UCSD-AML1 (cell line): Measurements from ENCODE around the gene MTA1.

Experiments used
- DNase-seq: peaks from one replicate; lab custom pipeline; 2025; ENCODE audit not compliant: unreplicated experiment; lab: John Stamatoyannopoulos, UW

MTA1 gene

GRCh38 chr14:105419195-105420091, at the start of gene MTA1:
Gene MTA1, plus strand, starts transcription at chr14:105419827. Its CDS starts 209 bp downstream, at chr14:105420036.
- peak; percentile 48 for DNase-seq

GRCh38 chr14:105374389-105374788, 45.2 kb upstream of the MTA1 start:
- DNase-seq, result no peak

- DNase-seq, result peak; percentile 76
Measured at GRCh38 chr14:105375635-105376057, 44.0 kb upstream of the MTA1 start.

GRCh38 chr14:105376521-105377440, 42.8 kb upstream of the MTA1 start:
- DNase-seq, result no peak

- DNase-seq, result no peak
Measured at GRCh38 chr14:105377555-105378182, 42.0 kb upstream of the MTA1 start.

- DNase-seq, result no peak
Measured at GRCh38 chr14:105378199-105378598, 41.4 kb upstream of the MTA1 start.

GRCh38 chr14:105378873-105379685, 40.5 kb upstream of the MTA1 start:
- no peak for DNase-seq

- DNase-seq, result no peak
Measured at GRCh38 chr14:105379946-105380345, 39.7 kb upstream of the MTA1 start.

- DNase-seq, result no peak
Measured at GRCh38 chr14:105380756-105381155, 38.9 kb upstream of the MTA1 start.

- DNase-seq, result no peak
Measured at GRCh38 chr14:105381446-105382342, 37.9 kb upstream of the MTA1 start.

- no peak for DNase-seq
Measured at GRCh38 chr14:105382343-105383082, 37.1 kb upstream of the MTA1 start.

GRCh38 chr14:105383083-105383730, 36.4 kb upstream of the MTA1 start:
- DNase-seq, result no peak

- DNase-seq, result no peak
Measured at GRCh38 chr14:105384041-105384557, 35.5 kb upstream of the MTA1 start.

- no peak for DNase-seq
Measured at GRCh38 chr14:105384605-105385321, 34.9 kb upstream of the MTA1 start.

GRCh38 chr14:105385322-105385637, 34.3 kb upstream of the MTA1 start:
- no peak for DNase-seq

GRCh38 chr14:105385698-105386365, 33.8 kb upstream of the MTA1 start:
- no peak for DNase-seq
